ENCODE measurements around the gene RALB. TPM values are rescaled to one million over a fixed set of nuclear protein-coding genes. Genes with fewer than 3 reads are reported as not detected.

RALB gene
- polyA plus RNA-seq, 1 of the 3 experiments (the other 2 are of a cell fraction) = 37.2 TPM

GRCh38 chr2:120305296-120305695, 52.6 kb downstream of the RALB start:
- Histone ChIP-seq H3K27ac (ENCODE audit: low read depth in 2 of 2, low read length in 1 of 2) (no peak overlapping the region), H3K4me1 (ENCODE audit: control insufficient read depth in 1 of 2, insufficient read depth in 2 of 2, low read depth in 1 of 2, low read length in 1 of 2) (no peaks in the 10 kb centered on the region), H3K9ac (no peak overlapping the region), H3K9me3 (no peaks in the 10 kb centered on the region), H4K20me1 (ENCODE audit: insufficient read depth) (no peaks in the 10 kb centered on the region), H3K27me3 (ENCODE audit: insufficient read depth) (no peaks in the 10 kb centered on the region), H3K4me2 (no peak overlapping the region), H3K4me3 (ENCODE audit: low read depth in 2 of 2, low read length in 1 of 2) (no peak overlapping the region), H2AFZ (ENCODE audit: low read depth) (no peak overlapping the region), H3K36me3 (replicated peaks in 1 of 2; ENCODE audit: control insufficient read depth in 1 of 2, insufficient read depth in 2 of 2, low read length in 1 of 2) (peaks cover 5 to 14% of the 10 kb centered on the region in 2 experiments), H3F3A (replicated peaks; ENCODE audit: insufficient read depth) (no peaks in the 10 kb centered on the region), H3K79me2 (ENCODE audit: insufficient read depth) (no peaks in the 10 kb centered on the region), H3K9me2 (no peaks in the 10 kb centered on the region)
- DNase-seq = peak; percentile 53
- CTCF ChIA-PET = interaction anchor here (0.9 to 1.6 kb wide), 9 partner anchors 8 to 370 kb away, joined by 3 to 5 read pairs (median 4); no protein-coding TSS in a partner anchor
- 90% methylated on average over 6 of the region's 6 CpGs for WGBS (ENCODE audit: low lambda C conversion rate)
- POLR2A ChIA-PET = no interaction called here
- no peak for TF ChIP-seq EZH2phosphoT487 (IDR thresholded peaks at IDR 0.05; ENCODE audit: borderline replicate concordance, low read depth)
- peak; percentile 21; the same call in 1 of the 2 replicates for TF ChIP-seq RAD21 (IDR thresholded peaks at IDR 0.05; ENCODE audit: low read length)
- TF ChIP-seq, protein P1, sequence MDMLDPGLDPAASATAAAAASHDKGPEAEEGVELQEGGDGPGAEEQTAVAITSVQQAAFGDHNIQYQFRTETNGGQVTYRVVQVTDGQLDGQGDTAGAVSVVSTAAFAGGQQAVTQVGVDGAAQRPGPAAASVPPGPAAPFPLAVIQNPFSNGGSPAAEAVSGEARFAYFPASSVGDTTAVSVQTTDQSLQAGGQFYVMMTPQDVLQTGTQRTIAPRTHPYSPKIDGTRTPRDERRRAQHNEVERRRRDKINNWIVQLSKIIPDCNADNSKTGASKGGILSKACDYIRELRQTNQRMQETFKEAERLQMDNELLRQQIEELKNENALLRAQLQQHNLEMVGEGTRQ (IDR thresholded peaks at IDR 0.05; ENCODE audit: borderline replicate concordance, low read depth, low read length) = no peak
- no peak for TF ChIP-seq MXI1 (IDR thresholded peaks at IDR 0.05; ENCODE audit: low read depth, low read length)
- TF ChIP-seq CTCF (IDR thresholded peaks at IDR 0.05) = peak; percentile 33
- no peak for TF ChIP-seq TCF12 (IDR thresholded peaks at IDR 0.05)
- no peak for TF ChIP-seq POLR2AphosphoS5 (IDR thresholded peaks at IDR 0.05; ENCODE audit: low read depth, low read length)
- no peak for TF ChIP-seq RCOR1 (IDR thresholded peaks at IDR 0.05; ENCODE audit: low read length)
- no peak for TF ChIP-seq ELF1 (IDR thresholded peaks at IDR 0.05)
- TF ChIP-seq SMC3 (IDR thresholded peaks at IDR 0.05; ENCODE audit: low read depth, low read length) = peak; percentile 9; the same call in 1 of the 2 replicates
- TF ChIP-seq TEAD4 (IDR thresholded peaks at IDR 0.05; ENCODE audit: borderline replicate concordance, insufficient read depth) = no peak
- TF ChIP-seq GABPA (IDR thresholded peaks at IDR 0.05; ENCODE audit: low read depth) = no peak
- TF ChIP-seq TAF1 (IDR thresholded peaks at IDR 0.05; ENCODE audit: borderline replicate concordance, low read depth, low read length) = no peak

DNA sequence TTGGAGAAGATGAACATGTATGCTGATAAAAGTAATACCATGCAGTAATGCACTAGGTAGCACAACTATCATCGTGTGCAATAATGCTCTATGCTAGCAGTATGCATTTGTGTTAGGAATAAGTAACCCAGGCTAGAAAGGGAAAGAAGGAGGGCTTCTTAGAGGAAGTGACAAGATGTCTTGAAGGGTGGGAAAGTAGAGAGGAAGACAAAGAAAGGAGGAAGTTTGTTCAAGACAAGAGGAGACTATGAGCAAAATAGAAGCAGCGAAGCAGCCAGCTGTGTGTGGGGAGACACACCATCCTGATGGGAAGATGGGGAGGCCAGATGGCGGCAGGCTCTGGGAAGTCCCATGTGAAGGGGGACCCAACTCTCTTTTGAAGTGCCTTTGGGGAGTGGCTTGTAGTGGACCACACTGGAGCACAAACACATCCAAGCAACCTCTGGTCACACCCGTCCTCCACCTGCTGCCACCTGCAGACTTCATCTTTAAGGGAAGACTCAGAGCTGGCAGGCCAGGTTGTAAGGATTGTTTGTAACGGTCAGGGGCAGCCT, 53.4 kb downstream of the RALB start:
- no peak overlapping the region for H3K4me2 ChIP-seq
- DNase-seq = no peak
- no peak overlapping the region for H2AFZ ChIP-seq (ENCODE audit: low read depth)
- POLR2A ChIA-PET = no interaction called here
- no peaks in the 10 kb centered on the region for H3F3A ChIP-seq (replicated peaks; ENCODE audit: insufficient read depth)
- H3K27me3 ChIP-seq (ENCODE audit: insufficient read depth) = no peaks in the 10 kb centered on the region
- no peaks in the 10 kb centered on the region for H4K20me1 ChIP-seq (ENCODE audit: insufficient read depth)
- no peaks in the 10 kb centered on the region for H3K9me2 ChIP-seq
- H3K4me1 ChIP-seq (ENCODE audit: control insufficient read depth in 1 of 2, insufficient read depth in 2 of 2, low read depth in 1 of 2, low read length in 1 of 2) = no peaks in the 10 kb centered on the region
- H3K9ac ChIP-seq = no peak overlapping the region
- WGBS (ENCODE audit: low lambda C conversion rate) = 92% methylated on average over 5 of the region's 5 CpGs
- H3K27ac ChIP-seq (ENCODE audit: low read depth in 2 of 2, low read length in 1 of 2) = no peak overlapping the region
- H3K4me3 ChIP-seq (ENCODE audit: low read depth in 2 of 2, low read length in 1 of 2) = no peak overlapping the region
- H3K36me3 ChIP-seq (replicated peaks in 1 of 2; ENCODE audit: control insufficient read depth in 1 of 2, insufficient read depth in 2 of 2, low read length in 1 of 2) = peaks cover 0 to 11% of the 10 kb centered on the region in 2 experiments
- no peaks in the 10 kb centered on the region for H3K79me2 ChIP-seq (ENCODE audit: insufficient read depth)
- no peaks in the 10 kb centered on the region for H3K9me3 ChIP-seq
- CTCF ChIA-PET = interaction anchor here (0.9 to 1.6 kb wide), 7 partner anchors 9 to 59 kb away, joined by 3 to 5 read pairs (median 4); no protein-coding TSS in a partner anchor
- TF ChIP-seq GABPA (IDR thresholded peaks at IDR 0.05; ENCODE audit: low read depth) (no peak), POLR2AphosphoS5 (IDR thresholded peaks at IDR 0.05; ENCODE audit: low read depth, low read length) (no peak), FOXM1 (IDR thresholded peaks at IDR 0.05; ENCODE audit: low read depth) (no peak), NRF1 (IDR thresholded peaks at IDR 0.05; ENCODE audit: low read depth, low read length) (no peak), RCOR1 (IDR thresholded peaks at IDR 0.05; ENCODE audit: low read length) (no peak), TEAD4 (IDR thresholded peaks at IDR 0.05; ENCODE audit: borderline replicate concordance, insufficient read depth) (no peak), RAD21 (IDR thresholded peaks at IDR 0.05; ENCODE audit: low read length) (no peak), NFIC (IDR thresholded peaks at IDR 0.05; ENCODE audit: borderline replicate concordance) (no peak), RFX5 (IDR thresholded peaks at IDR 0.05; ENCODE audit: low read length) (no peak), FOSL2 (IDR thresholded peaks at IDR 0.05; ENCODE audit: borderline replicate concordance, low read depth) (no peak), MXI1 (IDR thresholded peaks at IDR 0.05; ENCODE audit: low read depth, low read length) (no peak), ELF1 (IDR thresholded peaks at IDR 0.05) (no peak)
- TF ChIP-seq, protein P2, sequence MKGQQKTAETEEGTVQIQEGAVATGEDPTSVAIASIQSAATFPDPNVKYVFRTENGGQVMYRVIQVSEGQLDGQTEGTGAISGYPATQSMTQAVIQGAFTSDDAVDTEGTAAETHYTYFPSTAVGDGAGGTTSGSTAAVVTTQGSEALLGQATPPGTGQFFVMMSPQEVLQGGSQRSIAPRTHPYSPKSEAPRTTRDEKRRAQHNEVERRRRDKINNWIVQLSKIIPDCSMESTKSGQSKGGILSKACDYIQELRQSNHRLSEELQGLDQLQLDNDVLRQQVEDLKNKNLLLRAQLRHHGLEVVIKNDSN (IDR thresholded peaks at IDR 0.05; ENCODE audit: borderline replicate concordance, low read depth) = no peak
- TF ChIP-seq, protein P1 (IDR thresholded peaks at IDR 0.05; ENCODE audit: borderline replicate concordance, low read depth, low read length) = no peak
- TF ChIP-seq, protein P3, sequence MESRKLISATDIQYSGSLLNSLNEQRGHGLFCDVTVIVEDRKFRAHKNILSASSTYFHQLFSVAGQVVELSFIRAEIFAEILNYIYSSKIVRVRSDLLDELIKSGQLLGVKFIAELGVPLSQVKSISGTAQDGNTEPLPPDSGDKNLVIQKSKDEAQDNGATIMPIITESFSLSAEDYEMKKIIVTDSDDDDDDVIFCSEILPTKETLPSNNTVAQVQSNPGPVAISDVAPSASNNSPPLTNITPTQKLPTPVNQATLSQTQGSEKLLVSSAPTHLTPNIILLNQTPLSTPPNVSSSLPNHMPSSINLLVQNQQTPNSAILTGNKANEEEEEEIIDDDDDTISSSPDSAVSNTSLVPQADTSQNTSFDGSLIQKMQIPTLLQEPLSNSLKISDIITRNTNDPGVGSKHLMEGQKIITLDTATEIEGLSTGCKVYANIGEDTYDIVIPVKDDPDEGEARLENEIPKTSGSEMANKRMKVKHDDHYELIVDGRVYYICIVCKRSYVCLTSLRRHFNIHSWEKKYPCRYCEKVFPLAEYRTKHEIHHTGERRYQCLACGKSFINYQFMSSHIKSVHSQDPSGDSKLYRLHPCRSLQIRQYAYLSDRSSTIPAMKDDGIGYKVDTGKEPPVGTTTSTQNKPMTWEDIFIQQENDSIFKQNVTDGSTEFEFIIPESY (IDR thresholded peaks at IDR 0.05; ENCODE audit: borderline replicate concordance, low read depth) = no peak

Measured in SK-N-SH (cell line).